WTC11 (cell line): ENCODE results near the gene GGA1. TPM values are rescaled to one million over a fixed set of nuclear protein-coding genes. Genes with fewer than 3 reads are reported as not detected.

Source experiments
- ATAC-seq: fragments of 200-7000 bp; cut with Tn5 transposase; 2 replicates; pipeline ENCODE4 v1.10.0; 2021; ENCODE audit warnings: mild to moderate bottlenecking, moderate library complexity
- CTCF ChIA-PET: fragments of 300-600 bp; sonication (Branson Sonifier 250); formaldehyde crosslinking; loops from one replicate; lab custom pipeline; 2021; ENCODE audit warnings: antibody characterized with exemption; lab: Charles Lee
- POLR2A ChIA-PET: fragments of 350-600 bp; sonication (Branson Sonifier 250); formaldehyde crosslinking; loops from one replicate; lab custom pipeline; 2021; ENCODE audit warnings: antibody characterized with exemption; lab: Charles Lee
- DNase-seq: peaks from one replicate; pipeline ENCODE4 v3.0.0; 2021; ENCODE audit warnings: low spot score
- H3K27ac Mint-ChIP-seq: 2 replicates; pipeline ENCODE4 v1.8.0; 2021; ENCODE audit warnings: mixed read lengths
- H3K27me3 Mint-ChIP-seq: 2 replicates; pipeline ENCODE4 v1.8.0; 2021; ENCODE audit warnings: low read depth, mild to moderate bottlenecking, moderate library complexity, mixed read lengths
- H3K36me3 Mint-ChIP-seq: 2 replicates; pipeline ENCODE4 v1.8.0; 2021; ENCODE audit warnings: mixed read lengths
- H3K4me1 Mint-ChIP-seq: 2 replicates; pipeline ENCODE4 v1.8.0; 2022; ENCODE audit warnings: mixed read lengths
- H3K4me3 Mint-ChIP-seq: 2 replicates; pipeline ENCODE4 v1.8.0; 2021; ENCODE audit warnings: mild to moderate bottlenecking, moderate library complexity, mixed read lengths
- H3K9me3 Mint-ChIP-seq: 2 replicates; pipeline ENCODE4 v1.8.0; 2021; ENCODE audit warnings: mixed read lengths
- CTCF ChIP-seq: fragments of 200-600 bp; IDR thresholded peaks from 2 replicates; pipeline ENCODE4 v1.8.0; 2022; ENCODE audit warnings: antibody characterized with exemption
- FOXK1 ChIP-seq: sonication (generic); formaldehyde crosslinking; IDR thresholded peaks from 2 replicates; pipeline ENCODE4 v1.8.0; 2022; ENCODE audit warnings: mild to moderate bottlenecking, moderate library complexity, missing genetic modification reagents
- FOXP1 ChIP-seq: sonication (generic); formaldehyde crosslinking; IDR thresholded peaks from 2 replicates; pipeline ENCODE4 v1.8.0; 2022; ENCODE audit warnings: missing genetic modification reagents, mild to moderate bottlenecking, moderate library complexity, borderline replicate concordance
- GABPB1 ChIP-seq: sonication (generic); formaldehyde crosslinking; IDR thresholded peaks from 2 replicates; pipeline ENCODE4 v1.8.1; 2023; ENCODE audit warnings: mild to moderate bottlenecking, missing genetic modification reagents
- IRF1 ChIP-seq: sonication (generic); formaldehyde crosslinking; IDR thresholded peaks from 2 replicates; pipeline ENCODE4 v1.8.0; 2023; ENCODE audit warnings: missing genetic modification reagents
- NR1H2 ChIP-seq: sonication (generic); formaldehyde crosslinking; IDR thresholded peaks from 2 replicates; pipeline ENCODE4 v1.9.0; 2021; ENCODE audit warnings: mild to moderate bottlenecking, moderate library complexity, missing genetic modification reagents
- SP1 ChIP-seq: sonication (generic); formaldehyde crosslinking; conservative IDR thresholded peaks from 2 replicates; pipeline ENCODE4 v1.8.1; 2022; ENCODE audit warnings: missing genetic modification reagents
- ZBTB21 ChIP-seq: sonication (generic); formaldehyde crosslinking; IDR thresholded peaks from 2 replicates; pipeline ENCODE4 v1.8.1; 2023; ENCODE audit warnings: mild to moderate bottlenecking, missing genetic modification reagents, borderline replicate concordance
- ZNF423 ChIP-seq: fragments of 250-450 bp; sonication (Bioruptor Pico); IDR thresholded peaks from 2 replicates; pipeline ENCODE4 v2.1.2; 2022; ENCODE audit warnings: mild to moderate bottlenecking, moderate library complexity
- total RNA-seq: library from RNA; stranded (reverse); gene quantifications from 3 replicates; pipeline ENCODE4 v1.2.3, GENCODE V29; 2021
- TF ChIP-seq, protein P1 (sequence below): sonication (generic); formaldehyde crosslinking; IDR thresholded peaks from 2 replicates; pipeline ENCODE4 v1.8.0; 2022; ENCODE audit warnings: mild to moderate bottlenecking, missing genetic modification reagents
- TF ChIP-seq, protein P2 (sequence below): sonication (generic); formaldehyde crosslinking; IDR thresholded peaks from 2 replicates; pipeline ENCODE4 v1.8.0; 2022; ENCODE audit warnings: mild to moderate bottlenecking, missing genetic modification reagents
- TF ChIP-seq, protein P3 (sequence below): sonication (generic); formaldehyde crosslinking; IDR thresholded peaks from 2 replicates; pipeline ENCODE4 v1.8.1; 2022; ENCODE audit warnings: missing genetic modification reagents, borderline replicate concordance
- TF ChIP-seq, protein P4 (sequence below): sonication (generic); formaldehyde crosslinking; IDR thresholded peaks from 2 replicates; pipeline ENCODE4 v1.8.1; 2023; ENCODE audit warnings: mild to moderate bottlenecking, missing genetic modification reagents

The GGA1 gene
- total RNA-seq, 1 experiment from 2014 or later = 66.3 TPM

DNA sequence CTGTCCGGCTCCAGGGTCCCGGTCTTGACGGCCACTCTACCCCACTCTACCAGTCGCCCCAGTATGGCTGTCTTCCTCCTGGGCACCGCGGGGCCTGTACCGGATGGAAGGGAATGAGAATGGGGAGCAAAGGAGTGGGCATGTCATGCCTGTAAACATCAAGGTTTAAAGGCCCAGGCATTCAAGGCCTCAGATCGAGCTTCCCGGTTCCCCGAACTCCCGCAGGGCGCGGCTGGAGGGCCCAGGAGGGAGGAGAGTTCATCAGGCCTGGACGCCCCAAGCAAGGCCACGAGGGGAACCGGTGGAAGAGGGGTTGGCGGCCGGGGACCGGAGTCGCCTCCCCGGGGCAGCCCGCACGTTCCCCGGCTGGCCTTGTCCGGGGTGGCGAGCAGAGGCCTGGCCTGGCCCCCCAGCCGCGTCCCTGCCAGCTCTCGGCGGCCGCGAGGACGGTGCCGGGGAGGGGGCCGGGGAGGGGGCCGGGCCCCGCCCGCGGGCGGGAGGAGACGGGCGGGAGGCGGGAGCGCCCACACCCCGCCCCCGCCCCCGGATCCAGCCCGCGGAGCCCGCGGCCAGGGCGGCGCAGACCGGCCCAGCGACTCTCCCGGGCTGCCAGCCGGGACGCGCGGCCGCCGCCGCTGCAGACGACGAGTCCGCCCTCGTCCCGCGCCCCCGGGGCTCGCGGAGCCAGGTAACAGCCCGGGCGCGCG lies 48.6 kb upstream of the GGA1 start, which contains the start of gene CDC42EP1:
CDC42EP1 (plus strand) TSS at position 580 of the 707 bp plus-strand sequence. CDS start 5,870 bp downstream, outside the sequence.
- no peaks in the 10 kb centered on the region for H3K9me3 Mint-ChIP-seq
- H3K27ac Mint-ChIP-seq = no peak within 1 kb of the TSS
- ChIA-PET CTCF (interaction anchor here (1.0 to 20.7 kb wide), 3 partner anchors 15 to 47 kb away, joined by 4 to 728 read pairs (median 146); no protein-coding TSS in a partner anchor), POLR2A (interaction anchor here (1.0 to 1.2 kb wide), 3 partner anchors 13 to 49 kb away, joined by 3 to 4 read pairs (median 4); partner anchors contain the start of gene GGA1)
- H3K4me3 Mint-ChIP-seq = peak within 1 kb of the TSS; percentile 73
- DNase-seq (peak; percentile 55), ATAC-seq (peak; percentile 17)
- peaks cover 64% of the 10 kb centered on the region for H3K27me3 Mint-ChIP-seq
- H3K36me3 Mint-ChIP-seq = no peaks in the 10 kb centered on the region
- TF ChIP-seq IRF1 (no peak), GABPB1 (CRISPR knock-in tag) (0 out of 2 replicates have a peak, but pooled peaks have one; percentile 16), ZNF423 (CRISPR knock-in tag) (peak; percentile 67), ZBTB21 (CRISPR knock-in tag) (no peak)
- TF ChIP-seq, all 79 proteins: peak for 2
- H3K4me1 Mint-ChIP-seq = peaks cover 59% of the 10 kb centered on the region

- ChIA-PET CTCF (interaction anchor here (0.8 to 20.7 kb wide), 10 partner anchors 10 to 216 kb away, joined by 3 to 728 read pairs (median 10); partner anchors contain the start of gene PDXP), POLR2A (interaction anchor here (1.0 to 1.5 kb wide), 5 partner anchors 8 to 48 kb away, joined by 3 to 14 read pairs (median 4); partner anchors contain the start of gene GGA1)
- no peak for ATAC-seq
- TF ChIP-seq SP1 (CRISPR knock-in tag) (0 out of 2 replicates have a peak, but pooled peaks have one; percentile 22), FOXK1 (CRISPR knock-in tag) (0 out of 2 replicates have a peak, but pooled peaks have one; percentile 18), GABPB1 (CRISPR knock-in tag) (peak; percentile 30; the same call in 1 of the 2 replicates), NR1H2 (CRISPR knock-in tag) (no peak), ZNF423 (CRISPR knock-in tag) (peak; percentile 66)
- H3K36me3 Mint-ChIP-seq = no peaks in the 10 kb centered on the region
- no peak overlapping the region for H3K27ac Mint-ChIP-seq
- H3K4me1 Mint-ChIP-seq = peaks cover 56% of the 10 kb centered on the region
- DNase-seq = no peak
- H3K4me3 Mint-ChIP-seq = peak overlapping the region; percentile 73
- H3K9me3 Mint-ChIP-seq = no peaks in the 10 kb centered on the region
- H3K27me3 Mint-ChIP-seq = peaks cover 58% of the 10 kb centered on the region
These were observed 47.9 kb upstream of the GGA1 start for GRCh38 chr22:37560608-37561211.

DNA sequence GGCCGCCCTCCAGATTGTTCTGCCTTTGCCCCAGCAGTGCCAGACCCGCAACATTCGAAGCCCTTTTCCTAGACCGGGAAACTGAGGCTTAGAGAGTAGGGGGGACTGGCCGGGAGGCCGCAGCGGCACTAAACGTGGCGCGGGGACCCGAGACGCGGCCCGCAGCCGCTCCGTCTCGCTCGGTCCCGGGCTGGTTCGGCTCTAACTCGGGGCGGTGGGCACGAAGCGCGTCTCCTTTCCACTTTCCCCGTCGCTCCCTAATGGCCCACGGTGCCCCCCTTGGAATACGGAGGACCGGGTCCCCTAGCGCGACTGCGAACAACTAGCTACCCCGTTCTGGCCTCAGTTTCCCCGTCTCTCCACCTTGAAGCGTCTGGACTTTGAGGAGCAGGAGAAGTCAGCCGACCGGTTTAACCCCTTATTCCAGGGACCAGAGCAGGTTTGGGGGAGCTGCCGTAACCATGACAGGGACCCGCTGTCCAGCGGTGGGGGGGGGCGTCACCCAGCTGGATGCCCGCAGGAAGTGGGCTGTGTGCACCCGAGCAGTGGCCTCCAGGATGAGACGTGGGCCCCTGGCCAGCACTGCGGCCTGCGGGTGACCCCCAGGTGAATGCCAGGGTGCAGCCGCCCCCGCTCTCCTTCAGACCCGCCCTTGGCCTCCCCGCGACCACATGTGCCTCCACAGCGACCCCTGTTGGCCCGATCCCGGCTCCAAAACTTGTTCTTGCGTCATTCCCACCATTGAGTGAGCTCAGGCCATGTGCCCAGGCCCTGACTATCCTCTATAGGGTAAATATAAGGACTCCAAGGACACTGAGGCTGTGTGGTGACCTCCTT lies 47.2 kb upstream of the GGA1 start:
- ChIA-PET POLR2A (interaction anchor here (0.6 to 1.5 kb wide), 5 partner anchors 9 to 1645 kb away, joined by 4 to 14 read pairs (median 6); no protein-coding TSS in a partner anchor), CTCF (interaction anchor here (0.5 to 20.7 kb wide), 28 partner anchors 9 to 390 kb away, joined by 3 to 728 read pairs (median 4); partner anchors contain the start of genes ANKRD54, GGA1, LGALS2 and PDXP)
- no peaks in the 10 kb centered on the region for H3K36me3 Mint-ChIP-seq
- H3K9me3 Mint-ChIP-seq = no peaks in the 10 kb centered on the region
- peaks cover 48% of the 10 kb centered on the region for H3K4me1 Mint-ChIP-seq
- ATAC-seq = peak; percentile 53
- H3K27ac Mint-ChIP-seq = no peak overlapping the region
- peak overlapping the region; percentile 73 for H3K4me3 Mint-ChIP-seq
- peak; percentile 95 for DNase-seq
- peaks cover 52% of the 10 kb centered on the region for H3K27me3 Mint-ChIP-seq
- peak; percentile 75 for TF ChIP-seq CTCF
- TF ChIP-seq, protein P1, sequence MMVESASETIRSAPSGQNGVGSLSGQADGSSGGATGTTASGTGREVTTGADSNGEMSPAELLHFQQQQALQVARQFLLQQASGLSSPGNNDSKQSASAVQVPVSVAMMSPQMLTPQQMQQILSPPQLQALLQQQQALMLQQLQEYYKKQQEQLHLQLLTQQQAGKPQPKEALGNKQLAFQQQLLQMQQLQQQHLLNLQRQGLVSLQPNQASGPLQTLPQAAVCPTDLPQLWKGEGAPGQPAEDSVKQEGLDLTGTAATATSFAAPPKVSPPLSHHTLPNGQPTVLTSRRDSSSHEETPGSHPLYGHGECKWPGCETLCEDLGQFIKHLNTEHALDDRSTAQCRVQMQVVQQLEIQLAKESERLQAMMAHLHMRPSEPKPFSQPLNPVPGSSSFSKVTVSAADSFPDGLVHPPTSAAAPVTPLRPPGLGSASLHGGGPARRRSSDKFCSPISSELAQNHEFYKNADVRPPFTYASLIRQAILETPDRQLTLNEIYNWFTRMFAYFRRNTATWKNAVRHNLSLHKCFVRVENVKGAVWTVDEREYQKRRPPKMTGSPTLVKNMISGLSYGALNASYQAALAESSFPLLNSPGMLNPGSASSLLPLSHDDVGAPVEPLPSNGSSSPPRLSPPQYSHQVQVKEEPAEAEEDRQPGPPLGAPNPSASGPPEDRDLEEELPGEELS (CRISPR knock-in tag) = no peak
- TF ChIP-seq, protein P2, sequence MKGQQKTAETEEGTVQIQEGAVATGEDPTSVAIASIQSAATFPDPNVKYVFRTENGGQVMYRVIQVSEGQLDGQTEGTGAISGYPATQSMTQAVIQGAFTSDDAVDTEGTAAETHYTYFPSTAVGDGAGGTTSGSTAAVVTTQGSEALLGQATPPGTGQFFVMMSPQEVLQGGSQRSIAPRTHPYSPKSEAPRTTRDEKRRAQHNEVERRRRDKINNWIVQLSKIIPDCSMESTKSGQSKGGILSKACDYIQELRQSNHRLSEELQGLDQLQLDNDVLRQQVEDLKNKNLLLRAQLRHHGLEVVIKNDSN = peak; percentile 68; the same call in 1 of the 2 replicates
- TF ChIP-seq, protein P3, sequence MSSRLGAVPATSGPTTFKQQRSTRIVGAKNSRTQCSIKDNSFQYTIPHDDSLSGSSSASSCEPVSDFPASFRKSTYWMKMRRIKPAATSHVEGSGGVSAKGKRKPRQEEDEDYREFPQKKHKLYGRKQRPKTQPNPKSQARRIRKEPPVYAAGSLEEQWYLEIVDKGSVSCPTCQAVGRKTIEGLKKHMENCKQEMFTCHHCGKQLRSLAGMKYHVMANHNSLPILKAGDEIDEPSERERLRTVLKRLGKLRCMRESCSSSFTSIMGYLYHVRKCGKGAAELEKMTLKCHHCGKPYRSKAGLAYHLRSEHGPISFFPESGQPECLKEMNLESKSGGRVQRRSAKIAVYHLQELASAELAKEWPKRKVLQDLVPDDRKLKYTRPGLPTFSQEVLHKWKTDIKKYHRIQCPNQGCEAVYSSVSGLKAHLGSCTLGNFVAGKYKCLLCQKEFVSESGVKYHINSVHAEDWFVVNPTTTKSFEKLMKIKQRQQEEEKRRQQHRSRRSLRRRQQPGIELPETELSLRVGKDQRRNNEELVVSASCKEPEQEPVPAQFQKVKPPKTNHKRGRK (CRISPR knock-in tag) = no peak
- TF ChIP-seq, protein P4, sequence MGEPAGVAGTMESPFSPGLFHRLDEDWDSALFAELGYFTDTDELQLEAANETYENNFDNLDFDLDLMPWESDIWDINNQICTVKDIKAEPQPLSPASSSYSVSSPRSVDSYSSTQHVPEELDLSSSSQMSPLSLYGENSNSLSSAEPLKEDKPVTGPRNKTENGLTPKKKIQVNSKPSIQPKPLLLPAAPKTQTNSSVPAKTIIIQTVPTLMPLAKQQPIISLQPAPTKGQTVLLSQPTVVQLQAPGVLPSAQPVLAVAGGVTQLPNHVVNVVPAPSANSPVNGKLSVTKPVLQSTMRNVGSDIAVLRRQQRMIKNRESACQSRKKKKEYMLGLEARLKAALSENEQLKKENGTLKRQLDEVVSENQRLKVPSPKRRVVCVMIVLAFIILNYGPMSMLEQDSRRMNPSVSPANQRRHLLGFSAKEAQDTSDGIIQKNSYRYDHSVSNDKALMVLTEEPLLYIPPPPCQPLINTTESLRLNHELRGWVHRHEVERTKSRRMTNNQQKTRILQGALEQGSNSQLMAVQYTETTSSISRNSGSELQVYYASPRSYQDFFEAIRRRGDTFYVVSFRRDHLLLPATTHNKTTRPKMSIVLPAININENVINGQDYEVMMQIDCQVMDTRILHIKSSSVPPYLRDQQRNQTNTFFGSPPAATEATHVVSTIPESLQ (CRISPR knock-in tag) = no peak
- TF ChIP-seq FOXP1 (CRISPR knock-in tag) = 0 out of 2 replicates have a peak, but pooled peaks have one; percentile 36
